Measurements from ENCODE around the gene DTX3.

- TF ChIP-seq CTCF (IDR thresholded peaks at IDR 0.05) (no peak), POLR2AphosphoS5 (IDR thresholded peaks at IDR 0.05) (no peak), POLR2A (IDR thresholded peaks at IDR 0.05) (no peak)
These were observed 10.4 kb downstream of the DTX3 start for GRCh38 chr12:57614948-57615500.
